Peyer's patch (tissue), 4 donors: ENCODE measurements around the gene SEC24B. TPM values are rescaled to one million over a fixed set of nuclear protein-coding genes. Genes with fewer than 3 reads are reported as not detected.

Experiments used
- DNase-seq, 3 donors: peaks; one replicate each; pipeline ENCODE4 v3.0.0-alpha.2; 2017 to 2019
- H3K27ac ChIP-seq, 4 donors: fragments of 200-600 bp; sonication (generic); one replicate each; pipeline ENCODE4 v1.5.1; 2016 to 2019
- H3K27me3 ChIP-seq, 2 donors: fragments of 200-600 bp; sonication (generic); one replicate each; pipeline ENCODE4 v1.5.1; 2019
- H3K36me3 ChIP-seq, 3 donors: fragments of 200-600 bp; sonication (generic); one replicate each; pipeline ENCODE4 v1.5.1; 2016 to 2019
- H3K4me1 ChIP-seq, 4 donors: fragments of 200-600 bp; sonication (generic); one replicate each; pipeline ENCODE4 v1.5.1; 2016 to 2019
- H3K4me3 ChIP-seq, 4 donors: fragments of 200-600 bp; sonication (generic); 1 replicate in 3 of 4; 2 replicates in 1 of 4; pipeline ENCODE4 v1.5.1; 2016 to 2019; ENCODE audit warnings: mild to moderate bottlenecking in 1 of 4
- H3K9me3 ChIP-seq, 4 donors: fragments of 200-600 bp; sonication (generic); one replicate each; pipeline ENCODE4 v1.5.1; 2016 to 2019; ENCODE audit warnings: mild to moderate bottlenecking in 1 of 4
- POLR2A ChIP-seq, 2 donors: fragments of 450-650 bp; IDR thresholded peaks; one replicate each; pipeline ENCODE4 v1.5.1; 2017; ENCODE audit warnings: antibody characterized with exemption in 2 of 2, mild to moderate bottlenecking in 2 of 2, moderate library complexity in 2 of 2
- total RNA-seq, 4 donors: library from RNA; depleted of rRNA; stranded (reverse); fragments of >200 nt; gene quantifications; one replicate each; pipeline ENCODE4 v1.1.0, GENCODE V29; 2016
- TF ChIP-seq, protein P1 (sequence below), 6 experiments: fragments of 450-650 bp in 4 of 6; fragments of 200-600 bp in 2 of 6; sonication (generic) in 1 of 6; IDR thresholded peaks; one replicate each; pipeline ENCODE4 v1.5.1; 2017 to 2019; ENCODE audit warnings: antibody characterized with exemption in 6 of 6, mild to moderate bottlenecking in 3 of 6, moderate library complexity in 1 of 6

Gene SEC24B
- total RNA-seq, 4 donors from 2014 or later = 24.4 to 40.4 (median 34.9) TPM

DNA sequence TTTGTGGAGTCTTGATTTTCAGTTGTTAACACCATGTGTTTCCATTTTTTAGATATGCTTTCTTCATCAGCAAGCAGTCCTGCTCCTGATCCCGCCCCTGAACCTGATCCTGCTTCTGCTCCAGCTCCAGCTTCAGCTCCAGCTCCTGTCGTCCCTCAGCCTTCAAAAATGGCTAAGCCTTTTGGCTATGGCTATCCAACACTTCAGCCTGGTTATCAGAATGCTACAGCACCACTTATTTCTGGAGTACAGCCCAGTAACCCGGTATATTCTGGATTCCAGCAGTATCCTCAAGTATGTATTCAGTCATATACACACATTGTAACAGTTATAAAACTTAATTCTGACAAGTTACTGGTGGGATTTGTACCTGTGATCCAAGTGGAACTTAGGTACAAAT lies 60.9 kb downstream of the SEC24B start:
- no peaks in the 10 kb centered on the region for H3K9me3 ChIP-seq
- no peaks in the 10 kb centered on the region for H3K27me3 ChIP-seq
- no peak overlapping the region for H3K27ac ChIP-seq
- TF ChIP-seq, protein P1, sequence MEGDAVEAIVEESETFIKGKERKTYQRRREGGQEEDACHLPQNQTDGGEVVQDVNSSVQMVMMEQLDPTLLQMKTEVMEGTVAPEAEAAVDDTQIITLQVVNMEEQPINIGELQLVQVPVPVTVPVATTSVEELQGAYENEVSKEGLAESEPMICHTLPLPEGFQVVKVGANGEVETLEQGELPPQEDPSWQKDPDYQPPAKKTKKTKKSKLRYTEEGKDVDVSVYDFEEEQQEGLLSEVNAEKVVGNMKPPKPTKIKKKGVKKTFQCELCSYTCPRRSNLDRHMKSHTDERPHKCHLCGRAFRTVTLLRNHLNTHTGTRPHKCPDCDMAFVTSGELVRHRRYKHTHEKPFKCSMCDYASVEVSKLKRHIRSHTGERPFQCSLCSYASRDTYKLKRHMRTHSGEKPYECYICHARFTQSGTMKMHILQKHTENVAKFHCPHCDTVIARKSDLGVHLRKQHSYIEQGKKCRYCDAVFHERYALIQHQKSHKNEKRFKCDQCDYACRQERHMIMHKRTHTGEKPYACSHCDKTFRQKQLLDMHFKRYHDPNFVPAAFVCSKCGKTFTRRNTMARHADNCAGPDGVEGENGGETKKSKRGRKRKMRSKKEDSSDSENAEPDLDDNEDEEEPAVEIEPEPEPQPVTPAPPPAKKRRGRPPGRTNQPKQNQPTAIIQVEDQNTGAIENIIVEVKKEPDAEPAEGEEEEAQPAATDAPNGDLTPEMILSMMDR (IDR thresholded peaks at IDR 0.05) = no peak
- TF ChIP-seq POLR2A (IDR thresholded peaks at IDR 0.05) = no peak
- peaks cover 0 to 63% (median 0%) of the 10 kb centered on the region in 3 donors for H3K36me3 ChIP-seq
- no peaks in the 10 kb centered on the region for H3K4me1 ChIP-seq
- no peak overlapping the region for H3K4me3 ChIP-seq
- no peak for DNase-seq

DNA sequence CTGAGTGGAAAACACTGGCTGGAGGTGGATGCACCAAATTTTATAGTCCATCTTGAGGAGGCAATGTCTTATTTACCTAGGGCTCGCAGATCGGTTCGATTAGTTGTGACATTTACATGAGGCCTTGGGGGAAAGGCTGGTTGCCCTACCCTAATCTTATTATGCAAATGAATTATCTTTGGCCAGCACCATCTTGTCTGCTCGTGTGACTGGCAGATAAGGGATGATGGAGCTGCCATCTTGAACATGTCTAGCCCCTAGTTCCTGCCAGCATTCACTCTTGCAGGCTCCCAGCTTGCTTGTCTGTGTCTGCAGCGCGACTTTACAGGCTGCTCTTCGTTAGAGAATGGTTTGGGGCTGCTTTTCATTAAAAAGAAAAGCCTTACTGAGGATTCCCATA lies 61.9 kb downstream of the SEC24B start:
- H3K27me3 ChIP-seq = no peaks in the 10 kb centered on the region
- peaks cover 0 to 73% (median 0%) of the 10 kb centered on the region in 3 donors for H3K36me3 ChIP-seq
- no peaks in the 10 kb centered on the region for H3K4me1 ChIP-seq
- TF ChIP-seq, protein P1 (IDR thresholded peaks at IDR 0.05) = no peak
- TF ChIP-seq POLR2A (IDR thresholded peaks at IDR 0.05) = no peak
- no peak overlapping the region for H3K27ac ChIP-seq
- no peaks in the 10 kb centered on the region for H3K9me3 ChIP-seq
- DNase-seq = no peak
- no peak overlapping the region for H3K4me3 ChIP-seq

DNA sequence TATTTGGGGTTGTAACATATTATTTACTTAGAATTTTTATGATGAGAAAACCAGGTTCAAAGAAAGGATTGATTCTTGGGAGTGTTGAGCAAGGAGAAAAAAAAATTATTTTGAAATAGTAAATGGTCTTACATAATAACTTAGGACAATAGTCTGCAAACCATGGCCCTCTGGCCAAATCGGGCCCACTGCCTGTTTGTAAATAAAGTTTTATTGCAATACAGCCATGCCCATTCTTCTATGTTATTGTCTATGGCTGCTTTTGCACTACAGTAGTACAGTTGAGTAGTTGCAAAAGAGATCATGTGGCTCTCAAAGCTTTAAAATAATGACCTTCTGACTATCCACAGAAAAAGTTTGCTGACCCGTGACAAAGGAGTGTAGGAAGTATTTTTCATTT lies 63.3 kb downstream of the SEC24B start:
- TF ChIP-seq, protein P1 (IDR thresholded peaks at IDR 0.05) = no peak
- no peak for TF ChIP-seq POLR2A (IDR thresholded peaks at IDR 0.05)
- Histone ChIP-seq H3K36me3 (peaks cover 0 to 87% (median 0%) of the 10 kb centered on the region in 3 donors), H3K27ac (no peak overlapping the region), H3K9me3 (no peaks in the 10 kb centered on the region), H3K4me3 (no peak overlapping the region), H3K27me3 (no peaks in the 10 kb centered on the region), H3K4me1 (no peaks in the 10 kb centered on the region)
- DNase-seq = no peak

DNA sequence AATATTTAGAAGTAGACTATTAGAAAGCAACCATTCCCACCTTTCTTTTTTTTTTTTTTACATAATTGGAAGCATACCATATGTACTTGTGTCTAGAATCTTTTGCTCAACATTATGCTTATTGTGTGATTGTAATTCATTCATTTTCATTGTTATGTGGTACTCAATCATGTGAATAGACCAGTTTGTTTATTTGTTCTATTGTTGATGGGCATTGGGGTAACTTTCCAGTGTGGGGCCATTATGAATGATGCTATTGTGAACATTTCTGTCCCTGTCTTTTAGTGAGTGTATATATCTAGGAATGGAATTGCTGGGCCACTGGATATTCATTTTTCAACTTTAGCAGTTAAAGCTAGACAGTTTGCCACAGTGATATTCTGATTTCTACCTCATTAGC lies 63.9 kb downstream of the SEC24B start:
- Histone ChIP-seq H3K9me3 (no peaks in the 10 kb centered on the region), H3K36me3 (peaks cover 0 to 86% (median 0%) of the 10 kb centered on the region in 3 donors), H3K27me3 (no peaks in the 10 kb centered on the region), H3K4me3 (no peak overlapping the region), H3K27ac (no peak overlapping the region), H3K4me1 (no peaks in the 10 kb centered on the region)
- TF ChIP-seq, protein P1 (IDR thresholded peaks at IDR 0.05) = no peak
- no peak for TF ChIP-seq POLR2A (IDR thresholded peaks at IDR 0.05)
- no peak for DNase-seq

DNA sequence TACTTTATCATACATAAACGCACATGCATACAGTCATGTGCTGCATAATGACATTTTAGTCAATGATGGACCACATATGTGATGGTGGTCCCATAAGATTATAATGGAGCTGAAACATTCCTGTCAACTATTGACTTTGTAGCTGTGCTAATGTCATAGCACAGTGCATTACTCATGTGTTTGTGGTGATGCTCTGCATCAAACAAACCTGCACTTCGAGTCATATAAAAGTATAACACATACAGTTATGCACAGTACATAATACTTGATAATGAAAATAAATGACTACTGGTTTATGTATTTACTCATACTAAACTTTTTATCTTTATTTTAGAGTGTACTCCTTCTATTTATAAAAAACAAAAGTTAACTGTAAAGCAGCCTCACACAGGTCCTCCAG lies 65.9 kb downstream of the SEC24B start:
- Histone ChIP-seq H3K27ac (no peak overlapping the region), H3K4me1 (no peaks in the 10 kb centered on the region), H3K36me3 (peaks cover 0 to 83% (median 0%) of the 10 kb centered on the region in 3 donors), H3K27me3 (no peaks in the 10 kb centered on the region), H3K9me3 (no peaks in the 10 kb centered on the region), H3K4me3 (no peak overlapping the region)
- no peak for DNase-seq
- no peak for TF ChIP-seq POLR2A (IDR thresholded peaks at IDR 0.05)
- TF ChIP-seq, protein P1 (IDR thresholded peaks at IDR 0.05) = no peak

DNA sequence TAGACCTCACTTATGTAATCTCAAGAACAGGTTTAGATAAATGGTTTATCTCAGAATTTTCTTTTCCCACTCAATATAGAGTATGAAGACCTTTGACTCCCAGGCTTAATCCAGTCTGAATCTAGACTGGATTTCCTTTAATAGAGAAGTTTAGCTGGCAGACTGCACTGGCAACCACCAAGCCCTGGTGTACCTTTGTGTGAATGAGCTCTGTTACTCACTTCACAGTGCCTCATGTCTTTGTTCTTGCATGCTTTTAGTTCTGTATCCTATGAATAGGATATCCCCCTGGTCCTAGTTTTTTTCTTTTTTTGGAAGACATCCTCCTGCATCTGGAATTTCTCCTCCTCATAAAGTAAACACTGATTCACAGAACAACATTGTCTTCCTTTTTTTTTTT lies 73.3 kb downstream of the SEC24B start:
- Histone ChIP-seq H3K9me3 (no peaks in the 10 kb centered on the region), H3K27ac (no peak overlapping the region), H3K36me3 (peaks cover 0 to 57% (median 0%) of the 10 kb centered on the region in 3 donors), H3K4me3 (no peak overlapping the region), H3K27me3 (no peaks in the 10 kb centered on the region), H3K4me1 (no peaks in the 10 kb centered on the region)
- TF ChIP-seq POLR2A (IDR thresholded peaks at IDR 0.05) = no peak
- TF ChIP-seq, protein P1 (IDR thresholded peaks at IDR 0.05) = no peak
- DNase-seq = no peak
